Myometrial cell (primary cell): Measurements from ENCODE around the gene ATP2B3. TPM values are rescaled to one million over a fixed set of nuclear protein-coding genes. Genes with fewer than 3 reads are reported as not detected.

ENCODE experiments used
- total RNA-seq: library from RNA; depleted of rRNA; stranded (reverse); fragments of >200 nt; gene quantifications from 2 replicates; pipeline ENCODE4 v1.2.3, GENCODE V29; 2015

ATP2B3 gene
- total RNA-seq: not detected in 2 replicates

DNA sequence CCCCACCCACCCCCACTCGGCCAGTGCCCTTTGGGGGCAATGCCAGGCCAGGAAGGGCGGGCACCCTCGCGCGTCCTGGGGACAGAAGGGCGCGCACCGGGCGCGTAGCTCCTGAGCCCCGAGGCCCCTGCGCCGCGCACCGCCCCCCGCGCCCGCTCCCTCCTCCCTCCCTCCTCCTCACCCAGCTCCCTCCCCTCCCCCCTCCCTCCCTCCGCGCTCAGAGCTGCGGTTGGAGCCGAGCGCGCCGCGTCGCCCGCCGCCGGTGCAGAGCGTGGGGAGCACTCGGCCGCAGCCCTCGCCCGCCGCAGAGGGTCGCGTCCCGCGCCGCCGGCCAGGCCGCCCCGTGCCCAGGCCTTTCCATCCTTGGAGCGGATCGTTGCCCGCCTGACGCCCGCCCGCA, at the start of gene ATP2B3:
Gene ATP2B3 (plus strand): TSS at position 220 of the 400 bp plus-strand sequence. CDS start 18,606 bp downstream, outside the sequence.

DNA sequence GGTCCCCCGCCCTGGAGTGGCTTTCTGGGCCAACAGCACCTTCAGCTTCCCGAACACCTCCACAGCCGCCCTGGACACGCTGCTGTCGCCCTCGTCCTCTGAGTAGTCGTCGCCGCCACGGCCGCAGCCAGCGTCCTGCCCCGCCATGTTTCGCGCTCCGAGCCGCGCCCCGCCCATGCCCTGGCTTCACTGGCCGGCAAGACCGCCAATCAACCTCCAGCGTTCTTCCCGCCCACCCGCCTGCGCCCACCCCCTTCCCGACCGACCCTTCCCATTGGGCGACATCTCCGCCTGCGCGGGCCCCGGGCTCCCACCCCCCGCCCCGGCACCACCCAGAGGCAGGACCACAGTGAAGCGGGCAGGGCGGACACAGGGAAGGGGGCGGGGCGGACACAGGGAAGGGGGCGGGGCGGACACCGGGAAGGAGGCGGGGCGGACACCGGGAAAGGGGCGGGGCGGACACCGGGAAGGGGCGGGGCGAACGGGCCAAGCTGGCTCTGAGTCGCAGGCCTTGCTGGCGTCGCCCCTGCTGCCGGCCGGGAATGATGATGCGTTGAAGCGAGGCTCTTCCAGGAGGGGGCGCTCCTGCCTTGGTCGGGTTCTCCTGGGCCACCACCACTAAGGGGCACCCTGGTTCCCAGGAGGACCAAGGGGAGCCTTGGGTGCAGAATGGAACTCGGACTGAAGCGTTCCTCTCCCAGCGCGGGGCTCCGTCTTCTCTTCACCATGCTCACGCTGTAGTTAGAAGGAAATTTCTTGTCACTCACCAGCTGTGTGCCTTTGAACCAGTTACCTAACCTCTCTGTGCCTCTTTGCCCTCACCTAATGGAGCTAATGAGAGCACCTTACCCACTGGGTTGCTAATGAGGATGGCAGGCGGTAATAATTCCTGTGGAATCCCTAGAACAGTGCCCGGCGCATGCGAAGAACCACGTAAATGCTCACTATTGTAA, 46.8 kb upstream of the ATP2B3 start, which contains the start of gene HAUS7:
Gene HAUS7 (minus strand): TSS at position 166 of the 953 bp plus-strand sequence. CDS start 19 bp downstream, at position 147.

DNA sequence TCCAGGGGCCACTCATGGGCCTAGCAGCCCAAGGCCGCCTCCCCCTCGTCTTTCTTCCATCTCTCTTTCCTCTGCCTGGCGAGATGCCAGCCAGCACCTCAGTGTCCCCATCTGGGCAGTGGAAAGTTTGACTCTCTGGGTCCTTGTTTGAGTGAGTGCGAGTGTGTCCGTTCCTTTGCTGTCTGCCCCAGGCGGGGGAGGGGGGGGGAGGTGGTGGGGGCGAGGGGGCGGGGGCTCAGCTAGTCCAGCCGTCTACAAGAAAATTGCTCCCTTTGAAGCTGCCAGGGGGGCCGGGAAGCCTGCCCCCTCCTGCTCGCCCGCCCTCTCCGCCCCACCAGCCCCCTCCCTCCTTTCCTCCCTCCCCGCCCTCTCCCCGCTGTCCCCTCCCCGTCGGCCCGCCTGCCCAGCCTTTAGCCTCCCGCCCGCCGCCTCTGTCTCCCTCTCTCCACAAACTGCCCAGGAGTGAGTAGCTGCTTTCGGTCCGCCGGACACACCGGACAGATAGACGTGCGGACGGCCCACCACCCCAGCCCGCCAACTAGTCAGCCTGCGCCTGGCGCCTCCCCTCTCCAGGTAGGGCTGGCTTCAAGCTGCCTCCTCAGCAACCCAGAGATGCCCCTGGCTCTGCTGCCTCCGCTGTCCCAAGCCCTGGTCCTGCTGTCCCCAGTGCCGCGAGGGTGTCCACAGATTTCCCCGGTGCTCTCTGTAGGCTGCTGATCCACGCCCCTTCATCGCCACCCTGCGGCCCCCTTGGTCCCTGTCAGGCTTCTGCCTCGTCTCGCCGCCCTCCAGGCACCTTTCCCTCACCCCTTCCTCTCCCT, 22.7 kb upstream of the ATP2B3 start, which contains the start of gene BGN:
Gene BGN (plus strand): TSS at position 440 of the 821 bp plus-strand sequence. CDS start 9,652 bp downstream, outside the sequence.

DNA sequence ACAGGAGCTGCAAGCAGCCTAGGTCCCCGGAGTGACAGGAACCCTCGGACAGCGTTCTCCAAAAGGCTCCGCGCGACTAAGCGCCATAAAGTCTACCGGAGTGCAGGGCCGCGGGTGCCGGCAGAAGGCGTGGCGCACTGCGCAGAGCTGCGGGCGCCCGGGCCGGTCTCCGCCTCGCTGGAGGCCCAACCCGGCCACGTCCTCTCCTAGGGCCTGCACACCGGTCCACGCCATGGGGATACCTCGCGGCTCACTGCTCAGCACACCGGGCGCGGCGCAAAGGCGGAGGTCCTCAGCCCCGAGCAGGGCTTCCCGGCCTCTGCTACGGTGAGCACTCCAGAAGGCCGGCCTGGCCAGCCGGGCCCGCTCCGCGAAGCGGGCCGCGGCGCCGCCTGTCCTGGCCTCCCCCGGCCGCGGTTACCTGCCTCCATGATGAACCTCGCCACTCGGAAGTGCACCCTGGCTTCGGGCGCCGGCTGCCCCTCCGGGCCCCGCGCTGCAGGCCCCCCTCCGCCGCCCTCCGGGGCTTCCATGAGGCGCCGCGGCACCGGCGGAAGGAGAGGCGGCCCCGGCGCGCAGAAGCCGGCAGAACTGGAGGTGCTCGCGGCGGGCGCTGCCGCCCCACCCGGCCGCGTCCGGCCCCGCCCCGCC, 81.2 kb downstream of the ATP2B3 start, which contains the start of gene CCNQ:
Gene CCNQ (minus strand): TSS at position 599 of the 651 bp plus-strand sequence. CDS start 66 bp downstream, at position 533.

Other genes with a start within 250 kb of the ATP2B3 start
- not detected in 2 replicates for gene PNMA6F, start 195.9 kb upstream of the ATP2B3 start, total RNA-seq
- 4.9 and 5.1 TPM in 2 replicates for gene ZNF275, start 183.5 kb upstream of the ATP2B3 start, total RNA-seq
- gene PNMA6E, start 116.3 kb upstream of the ATP2B3 start, total RNA-seq: not detected in 2 replicates
- gene ZFP92, start 106.2 kb upstream of the ATP2B3 start, total RNA-seq: 0.29 and 0.71 TPM in 2 replicates
- not detected in 2 replicates for gene TREX2, start 71.6 kb upstream of the ATP2B3 start, total RNA-seq
- 37.2 and 51.6 TPM in 2 replicates for gene HAUS7, start 47.1 kb upstream of the ATP2B3 start, total RNA-seq
- 3.2 and 4.3 TPM in 2 replicates for gene BGN, start 22.7 kb upstream of the ATP2B3 start, total RNA-seq
- 39.2 and 46.8 TPM in 2 replicates for gene CCNQ, start 81.5 kb downstream of the ATP2B3 start, total RNA-seq
- gene DUSP9, start 129.6 kb downstream of the ATP2B3 start, total RNA-seq: 0.29 and 0.35 TPM in 2 replicates
- gene PNCK, start 156.2 kb downstream of the ATP2B3 start, total RNA-seq: not detected in 2 replicates
- 6.9 and 7.4 TPM in 2 replicates for gene SLC6A8, start 170.3 kb downstream of the ATP2B3 start, total RNA-seq
- 144 and 177 TPM in 2 replicates for gene BCAP31, start 206.7 kb downstream of the ATP2B3 start, total RNA-seq
- gene ABCD1, start 207.2 kb downstream of the ATP2B3 start, total RNA-seq: 12.9 and 17.0 TPM in 2 replicates
- gene PLXNB3, start 246.6 kb downstream of the ATP2B3 start, total RNA-seq: 2.3 and 2.6 TPM in 2 replicates